A549 treated with dexamethasone at 1 μM for 4 hours (cell line): Measurements from ENCODE around the gene ZNF77. TPM values are rescaled to one million over a fixed set of nuclear protein-coding genes. Genes with fewer than 3 reads are reported as not detected.

Source experiments
- total RNA-seq: library from RNA; stranded (reverse); fragments of 200-300 nt; extraction: Qiagen RNA extraction; gene quantifications from 5 replicates; pipeline ENCODE4 v1.2.3, GENCODE V29; 2022

Gene ZNF77
- total RNA-seq: 1.6 to 1.8 TPM (median 1.8 TPM) in 5 replicates

GRCh38 chr19:2944775-2945574 lies at the start of gene ZNF77:
Gene ZNF77, minus strand, starts transcription at chr19:2944971. Its CDS starts 131 bp downstream, at chr19:2944840.

GRCh38 chr19:2977001-2977745 lies 32.4 kb upstream of the ZNF77 start, which contains the start of gene TLE6:
Gene TLE6, plus strand, starts transcription at chr19:2977564. Its CDS starts 670 bp downstream, at chr19:2978234.

GRCh38 chr19:2900296-2901252 lies 44.2 kb downstream of the ZNF77 start, which contains the start of gene ZNF57:
Gene ZNF57, plus strand, starts transcription at chr19:2900928. Its CDS starts 118 bp downstream, at chr19:2901046.

Other genes starting within 250 kb of the ZNF77 start
- 0.02 to 0.08 TPM (median 0.07 TPM) in 5 replicates for gene GNG7, start 242.3 kb downstream of the ZNF77 start, total RNA-seq
- 2.8 to 4.7 TPM (median 4.1 TPM) in 5 replicates for gene DIRAS1, start 223.6 kb downstream of the ZNF77 start, total RNA-seq
- gene SLC39A3, start 205.0 kb downstream of the ZNF77 start, total RNA-seq: 26.6 to 29.2 TPM (median 27.5 TPM) in 5 replicates
- 51.4 to 81.2 TPM (median 71.6 TPM) in 5 replicates for gene SGTA, start 161.7 kb downstream of the ZNF77 start, total RNA-seq
- gene THOP1, start 159.5 kb downstream of the ZNF77 start, total RNA-seq: 72.3 to 103 TPM (median 94.3 TPM) in 5 replicates
- 0.67 to 1.1 TPM (median 0.93 TPM) in 5 replicates for gene ZNF554, start 125.1 kb downstream of the ZNF77 start, total RNA-seq
- 1.4 to 3.2 TPM (median 2.3 TPM) in 5 replicates for gene ZNF555, start 103.5 kb downstream of the ZNF77 start, total RNA-seq
- gene ZNF556, start 77.6 kb downstream of the ZNF77 start, total RNA-seq: 0.01 to 0.19 TPM (median 0.04 TPM) in 5 replicates
- 3.9 to 6.0 TPM (median 4.5 TPM) in 5 replicates for gene ZNF57, start 44.0 kb downstream of the ZNF77 start, total RNA-seq
- gene TLE6, start 32.6 kb upstream of the ZNF77 start, total RNA-seq: 4.4 to 7.3 TPM (median 6.1 TPM) in 5 replicates
- 1.7 to 4.0 TPM (median 3.0 TPM) in 5 replicates for gene TLE2, start 84.3 kb upstream of the ZNF77 start, total RNA-seq
- gene TLE5, start 117.5 kb upstream of the ZNF77 start, total RNA-seq: 201 to 271 TPM (median 270 TPM) in 5 replicates
- gene GNA11, start 149.4 kb upstream of the ZNF77 start, total RNA-seq: 25.3 to 38.5 TPM (median 35.4 TPM) in 5 replicates
- gene GNA15, start 191.1 kb upstream of the ZNF77 start, total RNA-seq: 0.04 to 0.09 TPM (median 0.08 TPM) in 5 replicates
- gene S1PR4, start 233.8 kb upstream of the ZNF77 start, total RNA-seq: 0.08 to 0.29 TPM (median 0.15 TPM) in 5 replicates
- 56.5 to 80.3 TPM (median 74.8 TPM) in 5 replicates for gene NCLN, start 241.0 kb upstream of the ZNF77 start, total RNA-seq